ENCODE measurements around the gene CKAP5.

Gene CKAP5

GRCh38 chr11:46729110-46730027 lies 116.7 kb downstream of the CKAP5 start:
- TF ChIP-seq, protein P1, sequence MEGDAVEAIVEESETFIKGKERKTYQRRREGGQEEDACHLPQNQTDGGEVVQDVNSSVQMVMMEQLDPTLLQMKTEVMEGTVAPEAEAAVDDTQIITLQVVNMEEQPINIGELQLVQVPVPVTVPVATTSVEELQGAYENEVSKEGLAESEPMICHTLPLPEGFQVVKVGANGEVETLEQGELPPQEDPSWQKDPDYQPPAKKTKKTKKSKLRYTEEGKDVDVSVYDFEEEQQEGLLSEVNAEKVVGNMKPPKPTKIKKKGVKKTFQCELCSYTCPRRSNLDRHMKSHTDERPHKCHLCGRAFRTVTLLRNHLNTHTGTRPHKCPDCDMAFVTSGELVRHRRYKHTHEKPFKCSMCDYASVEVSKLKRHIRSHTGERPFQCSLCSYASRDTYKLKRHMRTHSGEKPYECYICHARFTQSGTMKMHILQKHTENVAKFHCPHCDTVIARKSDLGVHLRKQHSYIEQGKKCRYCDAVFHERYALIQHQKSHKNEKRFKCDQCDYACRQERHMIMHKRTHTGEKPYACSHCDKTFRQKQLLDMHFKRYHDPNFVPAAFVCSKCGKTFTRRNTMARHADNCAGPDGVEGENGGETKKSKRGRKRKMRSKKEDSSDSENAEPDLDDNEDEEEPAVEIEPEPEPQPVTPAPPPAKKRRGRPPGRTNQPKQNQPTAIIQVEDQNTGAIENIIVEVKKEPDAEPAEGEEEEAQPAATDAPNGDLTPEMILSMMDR (IDR thresholded peaks at IDR 0.05; ENCODE audit: control insufficient read depth, insufficient read depth, low read depth, low read length, missing control alignments), result no peak
- no peak overlapping the region for H3K4me3 ChIP-seq (ENCODE audit: control insufficient read depth, low read depth, low read length)
- no peak for DNase-seq (ENCODE audit: low read depth)

- no peak overlapping the region for H3K4me3 ChIP-seq (ENCODE audit: control insufficient read depth, low read depth, low read length)
- TF ChIP-seq, protein P1 (IDR thresholded peaks at IDR 0.05; ENCODE audit: control insufficient read depth, insufficient read depth, low read depth, low read length, missing control alignments), result no peak
- DNase-seq (ENCODE audit: low read depth), result no peak
Observed at GRCh38 chr11:46728659-46729040, 117.4 kb downstream of the CKAP5 start.

- no peak for DNase-seq (ENCODE audit: low read depth)
- H3K4me3 ChIP-seq (ENCODE audit: control insufficient read depth, low read depth, low read length), result no peak overlapping the region
Observed at GRCh38 chr11:46727952-46728658, 118.0 kb downstream of the CKAP5 start.

DNA sequence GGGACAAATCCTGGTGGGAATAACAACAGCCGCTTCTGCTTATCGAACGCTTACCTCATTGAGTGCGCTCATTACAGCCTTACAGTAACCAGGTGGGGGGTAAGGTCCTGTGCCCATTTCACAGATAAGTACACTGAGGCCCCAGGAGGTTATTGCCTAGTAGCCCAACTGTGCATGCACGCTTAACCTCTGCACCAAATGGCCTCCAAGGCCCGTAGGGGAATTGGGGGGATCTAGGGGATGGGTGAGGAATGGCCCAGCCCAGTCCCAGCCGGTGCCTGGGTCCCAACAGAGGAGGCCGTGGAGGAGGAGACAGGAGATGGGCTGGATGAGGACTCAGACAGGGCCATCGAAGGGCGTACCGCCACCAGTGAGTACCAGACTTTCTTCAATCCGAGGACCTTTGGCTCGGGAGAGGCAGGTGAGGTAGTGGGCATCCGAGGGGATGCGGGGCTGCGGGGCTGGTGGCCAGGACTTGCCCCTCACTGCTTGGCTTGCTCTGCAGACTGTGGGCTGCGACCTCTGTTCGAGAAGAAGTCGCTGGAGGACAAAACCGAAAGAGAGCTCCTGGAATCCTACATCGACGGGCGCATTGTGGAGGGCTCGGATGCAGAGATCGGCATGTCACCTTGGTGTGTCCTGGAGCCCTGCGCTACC lies 119.7 kb downstream of the CKAP5 start:
- no peak for DNase-seq (ENCODE audit: low read depth)
- TF ChIP-seq, protein P1 (IDR thresholded peaks at IDR 0.05; ENCODE audit: control insufficient read depth, insufficient read depth, low read depth, low read length, missing control alignments), result no peak

More at GRCh38 chr11:46727952-46728658, 118.0 kb downstream of the CKAP5 start:
- TF ChIP-seq, protein P1 (IDR thresholded peaks at IDR 0.05; ENCODE audit: control insufficient read depth, insufficient read depth, low read depth, low read length, missing control alignments), result no peak

DNA sequence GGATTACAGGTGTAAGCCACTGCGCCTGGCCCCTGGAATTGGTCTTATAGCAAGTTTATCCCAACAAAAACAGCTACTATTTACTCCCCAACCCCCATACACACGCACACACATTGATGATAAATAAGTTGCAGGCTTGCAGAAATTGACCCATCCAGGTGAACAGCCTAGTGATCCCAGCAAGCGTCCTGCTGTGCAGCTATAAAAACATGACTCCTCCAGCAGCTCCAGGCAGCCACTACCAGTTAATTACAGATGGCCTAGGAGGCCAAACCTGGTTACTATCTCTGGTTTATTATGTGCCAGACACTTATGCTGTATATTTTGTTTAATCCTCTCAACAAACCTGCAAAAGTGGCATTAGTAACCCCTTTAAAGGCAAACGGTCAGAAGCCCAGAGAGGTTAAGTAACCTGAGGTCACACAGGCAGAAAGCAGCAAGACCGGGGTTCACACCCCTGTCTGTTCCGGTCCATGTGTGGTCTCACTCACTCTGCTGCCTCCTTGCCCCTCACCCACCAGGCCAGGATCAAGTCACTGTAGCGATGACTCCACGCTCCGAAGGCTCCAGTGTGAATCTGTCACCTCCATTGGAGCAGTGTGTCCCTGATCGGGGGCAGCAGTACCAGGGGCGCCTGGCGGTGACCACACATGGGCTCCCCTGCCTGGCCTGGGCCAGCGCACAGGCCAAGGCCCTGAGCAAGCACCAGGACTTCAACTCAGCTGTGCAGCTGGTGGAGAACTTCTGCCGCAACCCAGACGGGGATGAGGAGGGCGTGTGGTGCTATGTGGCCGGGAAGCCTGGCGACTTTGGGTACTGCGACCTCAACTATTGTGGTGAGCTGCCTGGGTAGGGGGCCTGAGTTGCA lies 120.5 kb downstream of the CKAP5 start:
- TF ChIP-seq, protein P1 (IDR thresholded peaks at IDR 0.05; ENCODE audit: control insufficient read depth, insufficient read depth, low read depth, low read length, missing control alignments), result no peak
- DNase-seq (ENCODE audit: low read depth), result no peak
- H3K4me3 ChIP-seq (ENCODE audit: control insufficient read depth, low read depth, low read length), result no peak overlapping the region

More for the DNA sequence above, 119.7 kb downstream of the CKAP5 start:
- H3K4me3 ChIP-seq (ENCODE audit: control insufficient read depth, low read depth, low read length), result no peak overlapping the region

Measured in AG09309 (cell line).